ENCODE results near the gene PTPRR. TPM values are rescaled to one million over a fixed set of nuclear protein-coding genes. Genes with fewer than 3 reads are reported as not detected.

The PTPRR gene
- polyA plus RNA-seq, 2 of the 4 experiments (the other 2 are of a cell fraction): 0.13 to 0.15 TPM

DNA sequence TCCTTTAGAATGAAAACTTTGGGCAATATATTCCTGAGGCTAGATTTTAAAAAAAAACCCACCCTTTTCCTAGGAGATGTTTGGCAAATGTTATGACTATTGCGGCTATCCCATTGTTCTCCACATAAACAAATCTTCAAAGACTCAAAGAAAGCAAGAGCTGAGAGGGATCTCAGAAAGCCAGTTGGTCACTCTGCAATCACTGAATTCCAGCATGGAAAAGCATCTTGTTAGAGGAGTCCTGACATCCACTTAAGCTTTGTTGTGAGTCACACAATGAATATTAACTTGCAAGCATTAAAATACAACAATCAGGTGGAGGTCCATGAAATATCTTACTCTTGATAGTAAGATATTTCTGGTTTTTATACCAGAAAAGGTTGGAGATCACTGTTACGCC is 272.3 kb downstream of the PTPRR start:
- DNase-seq (ENCODE audit: low read depth in 1 of 2, low spot score in 1 of 2) (no peak), ATAC-seq (no peak), FAIRE-seq (no peak)
- ChIA-PET CTCF (interaction anchor here (0.5 to 0.7 kb wide), 2 partner anchors 70 to 747 kb away, joined by 3 to 4 read pairs; no protein-coding TSS in a partner anchor), POLR2A (no interaction called here)
- H3K9me3 ChIP-seq: no peaks in the 10 kb centered on the region
- H3K4me1 ChIP-seq: peaks cover 29% of the 10 kb centered on the region
- 82% methylated on average over 2 of the region's 2 CpGs for WGBS (ENCODE audit: missing lambda C conversion rate)
- no peak overlapping the region for H3K4me3 ChIP-seq
- TF ChIP-seq FOXS1 (CRISPR knock-in tag; IDR thresholded peaks at IDR 0.05) (no peak), FOSB (CRISPR knock-in tag; IDR thresholded peaks at IDR 0.05) (no peak), EHF (CRISPR knock-in tag; IDR thresholded peaks at IDR 0.05) (no peak), POLR2A (IDR thresholded peaks at IDR 0.05; ENCODE audit: low read length) (no peak), GATA3 (IDR thresholded peaks at IDR 0.05; ENCODE audit: borderline replicate concordance) (no peak), JUN (IDR thresholded peaks at IDR 0.05) (no peak), CBX8 (IDR thresholded peaks at IDR 0.05) (no peak), MAZ (IDR thresholded peaks at IDR 0.05; ENCODE audit: borderline replicate concordance, low read depth, low read length) (no peak), KDM1A (IDR thresholded peaks at IDR 0.05; ENCODE audit: low read depth) (no peak), ESRRA (IDR thresholded peaks at IDR 0.05; ENCODE audit: borderline replicate concordance, low read length) (no peak), BHLHE40 (IDR thresholded peaks at IDR 0.05; ENCODE audit: low read depth, low read length) (no peak), RAD21 (conservative IDR thresholded peaks at IDR 0.05 in 1 of 2, IDR thresholded peaks at IDR 0.05 in 1 of 2) (no peak), JUNB (IDR thresholded peaks at IDR 0.05) (no peak), ZC3H11A (IDR thresholded peaks at IDR 0.05) (no peak), CEBPB (IDR thresholded peaks at IDR 0.05) (no peak), NPAS2 (CRISPR knock-in tag; IDR thresholded peaks at IDR 0.05; ENCODE audit: borderline replicate concordance) (no peak)
- TF ChIP-seq, protein P1, sequence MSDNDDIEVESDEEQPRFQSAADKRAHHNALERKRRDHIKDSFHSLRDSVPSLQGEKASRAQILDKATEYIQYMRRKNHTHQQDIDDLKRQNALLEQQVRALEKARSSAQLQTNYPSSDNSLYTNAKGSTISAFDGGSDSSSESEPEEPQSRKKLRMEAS (IDR thresholded peaks at IDR 0.05): no peak
- TF ChIP-seq, protein P2, sequence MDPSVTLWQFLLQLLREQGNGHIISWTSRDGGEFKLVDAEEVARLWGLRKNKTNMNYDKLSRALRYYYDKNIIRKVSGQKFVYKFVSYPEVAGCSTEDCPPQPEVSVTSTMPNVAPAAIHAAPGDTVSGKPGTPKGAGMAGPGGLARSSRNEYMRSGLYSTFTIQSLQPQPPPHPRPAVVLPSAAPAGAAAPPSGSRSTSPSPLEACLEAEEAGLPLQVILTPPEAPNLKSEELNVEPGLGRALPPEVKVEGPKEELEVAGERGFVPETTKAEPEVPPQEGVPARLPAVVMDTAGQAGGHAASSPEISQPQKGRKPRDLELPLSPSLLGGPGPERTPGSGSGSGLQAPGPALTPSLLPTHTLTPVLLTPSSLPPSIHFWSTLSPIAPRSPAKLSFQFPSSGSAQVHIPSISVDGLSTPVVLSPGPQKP (IDR thresholded peaks at IDR 0.05; ENCODE audit: low read depth, low read length): no peak
- H3K27ac ChIP-seq: peak overlapping the region in 1 of 2 experiments; percentile 30; a peak in 1 of 6 replicates
- no peak overlapping the region for H3K4me2 ChIP-seq

DNA sequence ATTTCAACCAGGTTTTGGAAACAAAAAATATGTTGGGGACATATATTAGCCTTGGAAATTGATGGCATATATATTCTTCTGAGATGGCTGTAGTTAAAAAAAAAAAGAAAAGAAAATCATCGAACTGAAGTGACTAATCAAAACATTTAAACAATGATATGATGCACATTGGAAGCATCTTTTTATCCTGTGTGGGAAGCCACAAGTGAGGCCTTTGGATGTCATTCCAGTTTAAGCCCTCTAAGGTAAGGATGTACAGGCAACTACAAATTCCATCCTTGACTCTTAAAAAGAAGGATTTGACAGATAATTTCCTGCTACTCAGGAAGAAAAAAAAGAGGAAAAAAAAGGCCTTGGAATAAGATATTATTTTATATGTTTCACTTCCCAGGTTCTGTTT is 273.7 kb downstream of the PTPRR start:
- H3K27ac ChIP-seq: peak overlapping the region; percentile 76 to 84; a peak in 5 of 6 replicates
- 2% methylated on average over 1 of the region's 1 CpG for WGBS (ENCODE audit: missing lambda C conversion rate)

More for the DNA sequence above, 273.7 kb downstream of the PTPRR start:
- CTCF ChIA-PET: no interaction called here
- Histone ChIP-seq H3K4me3 (no peak overlapping the region), H3K4me1 (peaks cover 29% of the 10 kb centered on the region), H3K9me3 (no peaks in the 10 kb centered on the region), H3K4me2 (peak overlapping the region; percentile 77)
- ATAC-seq (no peak), FAIRE-seq (no peak), DNase-seq (ENCODE audit: low read depth in 1 of 2, low spot score in 1 of 2) (no peak)
- TF ChIP-seq, protein P2 (IDR thresholded peaks at IDR 0.05; ENCODE audit: low read depth, low read length): no peak
- no peak for TF ChIP-seq ZSCAN20 (CRISPR knock-in tag; IDR thresholded peaks at IDR 0.05)
- TF ChIP-seq CEBPB (IDR thresholded peaks at IDR 0.05): no peak
- TF ChIP-seq RAD21 (conservative IDR thresholded peaks at IDR 0.05 in 1 of 2, IDR thresholded peaks at IDR 0.05 in 1 of 2): no peak
- no peak for TF ChIP-seq NR3C1 (IDR thresholded peaks at IDR 0.05)
- TF ChIP-seq HOXA7 (CRISPR knock-in tag; IDR thresholded peaks at IDR 0.05): no peak
- no peak for TF ChIP-seq PHF8 (IDR thresholded peaks at IDR 0.05; ENCODE audit: borderline replicate concordance, low read depth)
- TF ChIP-seq, protein P3, sequence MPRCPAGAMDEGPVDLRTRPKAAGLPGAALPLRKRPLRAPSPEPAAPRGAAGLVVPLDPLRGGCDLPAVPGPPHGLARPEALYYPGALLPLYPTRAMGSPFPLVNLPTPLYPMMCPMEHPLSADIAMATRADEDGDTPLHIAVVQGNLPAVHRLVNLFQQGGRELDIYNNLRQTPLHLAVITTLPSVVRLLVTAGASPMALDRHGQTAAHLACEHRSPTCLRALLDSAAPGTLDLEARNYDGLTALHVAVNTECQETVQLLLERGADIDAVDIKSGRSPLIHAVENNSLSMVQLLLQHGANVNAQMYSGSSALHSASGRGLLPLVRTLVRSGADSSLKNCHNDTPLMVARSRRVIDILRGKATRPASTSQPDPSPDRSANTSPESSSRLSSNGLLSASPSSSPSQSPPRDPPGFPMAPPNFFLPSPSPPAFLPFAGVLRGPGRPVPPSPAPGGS (IDR thresholded peaks at IDR 0.05): no peak
- TF ChIP-seq NPAS2 (CRISPR knock-in tag; IDR thresholded peaks at IDR 0.05; ENCODE audit: borderline replicate concordance): no peak
- TF ChIP-seq, protein P4, sequence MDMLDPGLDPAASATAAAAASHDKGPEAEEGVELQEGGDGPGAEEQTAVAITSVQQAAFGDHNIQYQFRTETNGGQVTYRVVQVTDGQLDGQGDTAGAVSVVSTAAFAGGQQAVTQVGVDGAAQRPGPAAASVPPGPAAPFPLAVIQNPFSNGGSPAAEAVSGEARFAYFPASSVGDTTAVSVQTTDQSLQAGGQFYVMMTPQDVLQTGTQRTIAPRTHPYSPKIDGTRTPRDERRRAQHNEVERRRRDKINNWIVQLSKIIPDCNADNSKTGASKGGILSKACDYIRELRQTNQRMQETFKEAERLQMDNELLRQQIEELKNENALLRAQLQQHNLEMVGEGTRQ (IDR thresholded peaks at IDR 0.05): no peak
- TF ChIP-seq, protein P5, sequence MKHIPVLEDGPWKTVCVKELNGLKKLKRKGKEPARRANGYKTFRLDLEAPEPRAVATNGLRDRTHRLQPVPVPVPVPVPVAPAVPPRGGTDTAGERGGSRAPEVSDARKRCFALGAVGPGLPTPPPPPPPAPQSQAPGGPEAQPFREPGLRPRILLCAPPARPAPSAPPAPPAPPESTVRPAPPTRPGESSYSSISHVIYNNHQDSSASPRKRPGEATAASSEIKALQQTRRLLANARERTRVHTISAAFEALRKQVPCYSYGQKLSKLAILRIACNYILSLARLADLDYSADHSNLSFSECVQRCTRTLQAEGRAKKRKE (CRISPR knock-in tag; IDR thresholded peaks at IDR 0.05; ENCODE audit: low read depth): no peak
- POLR2A ChIA-PET: no interaction called here
